ENCODE measurements around the gene TSPEAR.

TSPEAR gene

DNA sequence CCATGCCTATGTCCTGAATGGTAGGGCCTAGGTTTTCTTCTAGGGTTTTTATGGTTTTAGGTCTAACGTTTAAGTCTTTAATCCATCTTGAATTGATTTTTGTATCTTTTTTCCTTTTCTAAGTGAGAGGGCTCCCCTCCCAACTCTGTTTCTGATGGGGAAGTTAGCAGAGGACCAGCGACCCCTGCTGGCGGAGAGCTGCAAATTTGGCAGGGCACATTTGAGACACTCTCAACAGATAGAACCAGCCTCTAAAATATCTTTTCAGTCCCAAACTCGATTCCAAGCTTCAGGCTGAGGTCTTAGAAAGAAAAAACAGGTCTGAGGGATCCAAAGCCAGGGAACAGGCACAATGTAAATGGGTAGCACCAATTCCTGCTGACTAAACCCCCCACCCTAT lies 223.5 kb downstream of the TSPEAR start:
- no peak for DNase-seq (ENCODE audit: low spot score)
- in situ Hi-C loops (cut with MboI; ENCODE audit: low pct_unique_long_range_greater_than_20kb, low sequenced_read_pairs, unreplicated experiment) = no loop called here
- TF ChIP-seq, protein P1, sequence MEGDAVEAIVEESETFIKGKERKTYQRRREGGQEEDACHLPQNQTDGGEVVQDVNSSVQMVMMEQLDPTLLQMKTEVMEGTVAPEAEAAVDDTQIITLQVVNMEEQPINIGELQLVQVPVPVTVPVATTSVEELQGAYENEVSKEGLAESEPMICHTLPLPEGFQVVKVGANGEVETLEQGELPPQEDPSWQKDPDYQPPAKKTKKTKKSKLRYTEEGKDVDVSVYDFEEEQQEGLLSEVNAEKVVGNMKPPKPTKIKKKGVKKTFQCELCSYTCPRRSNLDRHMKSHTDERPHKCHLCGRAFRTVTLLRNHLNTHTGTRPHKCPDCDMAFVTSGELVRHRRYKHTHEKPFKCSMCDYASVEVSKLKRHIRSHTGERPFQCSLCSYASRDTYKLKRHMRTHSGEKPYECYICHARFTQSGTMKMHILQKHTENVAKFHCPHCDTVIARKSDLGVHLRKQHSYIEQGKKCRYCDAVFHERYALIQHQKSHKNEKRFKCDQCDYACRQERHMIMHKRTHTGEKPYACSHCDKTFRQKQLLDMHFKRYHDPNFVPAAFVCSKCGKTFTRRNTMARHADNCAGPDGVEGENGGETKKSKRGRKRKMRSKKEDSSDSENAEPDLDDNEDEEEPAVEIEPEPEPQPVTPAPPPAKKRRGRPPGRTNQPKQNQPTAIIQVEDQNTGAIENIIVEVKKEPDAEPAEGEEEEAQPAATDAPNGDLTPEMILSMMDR (IDR thresholded peaks at IDR 0.05; ENCODE audit: extremely low read depth, insufficient read depth, missing control alignments) = peak; percentile 55

DNA sequence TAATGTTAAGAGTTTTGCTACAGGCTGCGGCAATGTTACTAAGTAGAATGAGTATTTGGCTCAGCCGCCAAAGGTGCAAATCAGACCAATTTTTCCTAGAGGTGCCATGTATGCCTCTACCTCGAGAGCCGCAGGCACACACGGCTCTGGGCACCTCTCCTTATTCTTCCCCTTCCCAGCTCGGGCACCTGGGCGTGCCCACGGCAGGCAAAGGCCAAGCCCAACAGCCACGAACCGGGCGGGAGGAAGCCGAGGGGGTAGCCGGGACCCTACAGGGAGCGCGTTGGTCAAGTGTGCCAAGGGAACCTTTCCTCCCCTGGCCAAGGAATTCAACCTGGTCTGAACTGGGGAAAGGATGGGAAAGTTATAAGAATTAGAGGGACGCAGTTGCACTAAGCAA lies 225.1 kb downstream of the TSPEAR start:
- in situ Hi-C loops (cut with MboI; ENCODE audit: low pct_unique_long_range_greater_than_20kb, low sequenced_read_pairs, unreplicated experiment) = no loop called here
- TF ChIP-seq, protein P1 (IDR thresholded peaks at IDR 0.05; ENCODE audit: extremely low read depth, insufficient read depth, missing control alignments) = no peak
- DNase-seq (ENCODE audit: low spot score) = no peak

DNA sequence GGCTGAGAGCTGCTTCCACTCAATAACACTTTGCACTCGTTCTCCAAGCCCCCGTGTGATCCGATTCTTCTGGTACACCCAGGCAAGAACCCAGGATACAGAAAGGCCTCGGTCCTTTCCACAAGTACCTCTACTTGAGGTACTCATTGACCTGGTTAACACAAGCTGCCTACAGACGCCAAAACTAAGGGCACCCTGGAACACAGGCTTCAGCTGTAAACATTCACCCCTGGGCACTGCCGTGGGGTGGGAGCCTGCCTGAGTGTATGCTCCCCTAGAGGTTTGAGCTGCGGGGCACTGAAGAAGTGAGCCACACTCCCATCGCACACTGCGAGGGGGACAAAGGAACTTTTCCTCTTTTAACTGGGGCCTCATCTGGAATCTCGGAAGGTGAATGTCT lies 225.6 kb downstream of the TSPEAR start:
- TF ChIP-seq, protein P1 (IDR thresholded peaks at IDR 0.05; ENCODE audit: extremely low read depth, insufficient read depth, missing control alignments) = no peak
- DNase-seq (ENCODE audit: low spot score) = no peak
- in situ Hi-C loops (cut with MboI; ENCODE audit: low pct_unique_long_range_greater_than_20kb, low sequenced_read_pairs, unreplicated experiment) = no loop called here

DNA sequence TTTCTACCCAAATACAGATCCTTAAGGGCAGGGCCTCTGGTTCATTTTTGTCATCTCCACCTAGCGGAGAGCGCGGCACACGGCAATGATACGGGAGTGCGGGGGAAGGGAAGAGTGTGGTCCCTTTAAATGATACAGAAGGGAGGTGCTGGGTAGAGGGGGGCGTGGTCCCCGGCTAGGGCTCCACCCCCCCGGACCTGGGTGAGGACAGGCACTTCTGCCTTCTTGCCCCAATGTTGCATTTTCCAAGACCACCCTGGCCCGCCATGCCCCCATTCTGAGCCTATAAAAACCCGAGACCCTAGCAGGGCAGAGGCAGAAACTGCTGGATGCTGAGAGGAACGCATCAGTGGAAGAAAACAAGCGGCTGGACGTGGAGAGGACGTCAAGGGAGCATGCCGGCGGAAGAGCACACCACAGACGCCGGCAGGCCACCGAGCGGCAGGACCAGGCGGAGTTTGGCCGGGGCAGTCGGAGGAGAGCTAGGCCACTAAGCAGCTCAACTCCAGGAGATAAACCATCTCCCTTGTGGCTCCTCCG lies 226.0 kb downstream of the TSPEAR start:
- no peak for DNase-seq (ENCODE audit: low spot score)
- in situ Hi-C loops (cut with MboI; ENCODE audit: low pct_unique_long_range_greater_than_20kb, low sequenced_read_pairs, unreplicated experiment) = no loop called here

DNA sequence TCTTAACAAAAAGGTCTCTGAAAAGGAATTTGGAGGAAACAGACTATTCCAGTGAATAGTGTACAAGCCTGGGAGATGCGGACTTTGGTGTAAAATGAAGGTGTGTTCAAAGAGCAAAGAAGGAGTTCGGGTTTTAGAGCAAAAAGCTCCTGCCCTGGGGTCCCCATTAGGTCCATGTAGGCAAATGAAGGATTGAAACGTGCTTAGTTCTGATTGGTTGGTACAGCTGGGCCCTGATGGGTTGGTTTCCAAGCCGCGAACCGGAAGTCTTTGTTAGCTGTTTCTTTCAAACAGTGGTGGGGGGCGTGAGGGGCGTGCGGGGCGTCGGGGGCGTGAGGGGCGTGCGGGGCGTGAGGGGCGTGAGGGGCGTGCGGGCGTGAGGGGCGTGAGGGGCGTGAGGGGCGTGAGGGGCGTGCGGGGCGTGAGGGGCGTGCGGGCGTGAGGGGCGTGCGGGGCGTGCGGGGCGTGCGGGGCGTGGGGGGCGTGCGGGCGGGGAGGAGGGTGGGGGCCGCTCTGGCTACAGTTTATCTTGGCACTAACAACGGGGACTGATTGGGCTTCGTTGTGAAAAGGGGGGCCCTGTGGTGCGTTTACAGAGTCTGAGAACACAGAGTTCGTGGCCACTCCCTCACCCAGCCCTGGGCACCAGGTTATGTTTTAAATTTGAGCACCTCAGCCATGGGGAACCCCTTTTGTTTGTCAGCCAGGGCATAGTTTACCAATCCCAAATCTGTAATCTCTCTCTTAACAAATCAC lies 226.7 kb downstream of the TSPEAR start:
- DNase-seq (ENCODE audit: low spot score) = no peak
- in situ Hi-C loops (cut with MboI; ENCODE audit: low pct_unique_long_range_greater_than_20kb, low sequenced_read_pairs, unreplicated experiment) = no loop called here
- TF ChIP-seq, protein P1 (IDR thresholded peaks at IDR 0.05; ENCODE audit: extremely low read depth, insufficient read depth, missing control alignments) = no peak

More for the DNA sequence above, 226.0 kb downstream of the TSPEAR start:
- TF ChIP-seq, protein P1 (IDR thresholded peaks at IDR 0.05; ENCODE audit: extremely low read depth, insufficient read depth, missing control alignments) = no peak

DNA sequence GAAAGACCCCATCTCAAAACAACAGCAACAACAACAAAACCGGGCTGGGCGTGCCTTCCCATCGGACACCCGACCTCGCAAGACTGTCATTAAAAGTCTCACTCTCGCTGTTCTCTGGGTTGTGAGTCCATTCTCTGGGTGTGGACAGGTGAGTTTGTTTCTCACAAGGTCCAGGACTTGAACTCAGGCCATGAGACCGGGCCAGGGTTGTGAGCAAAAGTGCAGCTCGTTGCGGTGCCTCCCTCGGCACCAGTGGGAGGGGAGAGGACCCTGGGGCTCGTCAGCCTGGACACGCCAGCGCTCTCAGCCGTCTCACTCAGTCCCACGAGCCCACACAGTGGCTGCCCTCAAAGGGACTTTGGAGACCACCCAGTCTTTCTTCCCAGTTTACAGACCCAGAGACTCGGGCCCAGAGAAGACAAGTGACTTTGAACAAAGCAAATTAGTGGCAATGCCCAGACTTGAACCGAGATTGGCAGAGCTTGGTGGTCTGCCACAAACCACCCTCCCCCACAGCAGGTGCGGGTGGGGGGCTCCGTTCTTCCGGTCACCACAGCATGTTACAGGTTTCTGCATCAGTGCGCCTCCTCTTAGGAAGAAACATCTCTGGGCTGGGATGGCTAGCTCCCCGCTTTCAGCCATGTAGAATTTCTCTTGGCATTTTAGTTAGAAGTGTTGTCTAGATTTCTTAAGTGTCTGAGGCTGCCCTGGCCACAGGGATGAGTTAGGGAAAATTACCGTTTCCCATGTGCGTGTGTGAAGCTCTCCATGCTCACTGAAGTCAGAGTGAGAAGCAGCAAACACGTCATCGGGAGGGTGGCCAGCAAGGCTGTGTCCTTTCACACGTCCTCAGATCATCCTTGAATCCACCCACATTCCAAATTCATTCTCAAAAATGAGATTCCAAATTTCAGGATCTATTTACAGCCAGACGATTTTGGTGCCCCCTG lies 227.8 kb downstream of the TSPEAR start:
- no peak for DNase-seq (ENCODE audit: low spot score)
- in situ Hi-C loops (cut with MboI; ENCODE audit: low pct_unique_long_range_greater_than_20kb, low sequenced_read_pairs, unreplicated experiment) = no loop called here
- TF ChIP-seq, protein P1 (IDR thresholded peaks at IDR 0.05; ENCODE audit: extremely low read depth, insufficient read depth, missing control alignments) = no peak

All from GM13977 (cell line).